Natural killer cell (primary cell): ENCODE results near the gene TCFL5. TPM values are rescaled to one million over a fixed set of nuclear protein-coding genes. Genes with fewer than 3 reads are reported as not detected.

Source experiments
- ATAC-seq, 3 donors: fragments of 150-1000 bp in 2 of 3; fragments of 200-7000 bp in 1 of 3; cut with Tn5 transposase; 1 replicate in 1 of 3; 2 replicates in 2 of 3; pipeline ENCODE4 v1.10.0; 2021; ENCODE audit warnings: mild to moderate bottlenecking in 2 of 3, moderate library complexity in 2 of 3
- DNase-seq, 2 donors: peaks; one replicate each; pipeline versions ENCODE4 v3.0.0 to v3.0.0-alpha.2; 2013 to 2021; ENCODE audit warnings: mixed read lengths in 1 of 2
- H3K27ac ChIP-seq: one replicate; pipeline ENCODE4 v1.5.1; 2013; ENCODE audit warnings: mild to moderate bottlenecking, low read length
- H3K27me3 ChIP-seq: one replicate; pipeline ENCODE4 v1.6.1; 2013; ENCODE audit warnings: low read length; ENCODE audit not compliant: control insufficient read depth, insufficient read depth
- H3K36me3 ChIP-seq: one replicate; pipeline ENCODE4 v1.6.1; 2013; ENCODE audit warnings: low read length; ENCODE audit not compliant: control insufficient read depth, insufficient read depth
- H3K4me1 ChIP-seq: one replicate; pipeline ENCODE4 v1.6.1; 2013; ENCODE audit warnings: low read length; ENCODE audit not compliant: control insufficient read depth, insufficient read depth
- H3K4me3 ChIP-seq: one replicate; pipeline ENCODE4 v1.5.1; 2013; ENCODE audit warnings: low read length
- H3K9me3 ChIP-seq: one replicate; pipeline ENCODE4 v1.6.1; 2013; ENCODE audit warnings: low read length; ENCODE audit not compliant: control insufficient read depth, insufficient read depth
- H3K27ac Mint-ChIP-seq, 2 donors: one replicate each; pipeline ENCODE4 v1.8.0; 2022; ENCODE audit warnings: mild to moderate bottlenecking in 2 of 2, mixed read lengths in 2 of 2, moderate library complexity in 1 of 2
- H3K27me3 Mint-ChIP-seq, 2 donors: one replicate each; pipeline ENCODE4 v1.8.0; 2022; ENCODE audit warnings: low read depth in 2 of 2, mixed read lengths in 2 of 2
- H3K36me3 Mint-ChIP-seq: one replicate; pipeline ENCODE4 v1.8.0; 2022; ENCODE audit warnings: mixed read lengths
- H3K4me1 Mint-ChIP-seq, 2 donors: one replicate each; pipeline ENCODE4 v1.8.0; 2022; ENCODE audit warnings: mixed read lengths in 2 of 2
- H3K4me3 Mint-ChIP-seq: one replicate; pipeline ENCODE4 v1.8.0; 2022; ENCODE audit warnings: mild to moderate bottlenecking, moderate library complexity, mixed read lengths
- H3K9me3 Mint-ChIP-seq, 2 donors: one replicate each; pipeline ENCODE4 v1.8.0; 2022; ENCODE audit warnings: mixed read lengths in 2 of 2
- CTCF ChIP-seq: fragments of 200-600 bp; IDR thresholded peaks from one replicate; pipeline ENCODE4 v1.8.0; 2022; ENCODE audit warnings: antibody characterized with exemption
- WGBS: methylation state at CpG from one replicate; pipeline ENCODE4 v1.1.7; 2013; ENCODE audit warnings: missing lambda C conversion rate; ENCODE audit not compliant: insufficient coverage; 5-methylcytosine and 5-hydroxymethylcytosine counted together
- intact Hi-C: fragments of 100-400 bp; cut with micrococcal nuclease; formaldehyde crosslinking; loops from one replicate; pipeline ENCODE4 v1.14.2; 2022
- total RNA-seq, 4 donors: library from RNA; stranded (reverse); fragments of 120-200 nt in 1 of 4; gene quantifications; one replicate each; pipeline versions ENCODE4 v1.2.3 to v1.2.4, GENCODE V29; 2013 to 2022

Gene TCFL5
- total RNA-seq, 3 donors from 2014 or later (not counting 1 experiment from before 2014, with no cell fraction given), result 5.1 to 8.0 (median 6.4) TPM

- intact Hi-C loops, result no loop called here
- H3K4me1 Mint-ChIP-seq, result no peaks in the 10 kb centered on the region
- 94% methylated on average over 22 of the region's 22 CpGs for WGBS
- TF ChIP-seq CTCF, result no peak
- Histone ChIP-seq H3K9me3 (no peaks in the 10 kb centered on the region), H3K27me3 (no peaks in the 10 kb centered on the region), H3K36me3 (no peaks in the 10 kb centered on the region), H3K4me3 (no peak overlapping the region), H3K27ac (no peak overlapping the region), H3K4me1 (peaks cover 14% of the 10 kb centered on the region)
- H3K27me3 Mint-ChIP-seq, result no peaks in the 10 kb centered on the region
- H3K36me3 Mint-ChIP-seq, result no peaks in the 10 kb centered on the region
- DNase-seq (no peak), ATAC-seq (no peak)
- H3K4me3 Mint-ChIP-seq, result no peak overlapping the region
- no peaks in the 10 kb centered on the region for H3K9me3 Mint-ChIP-seq
- no peak overlapping the region for H3K27ac Mint-ChIP-seq
Measured at GRCh38 chr20:62830821-62831220, 30.8 kb downstream of the TCFL5 start.

GRCh38 chr20:62830251-62830650 lies 31.4 kb downstream of the TCFL5 start:
- intact Hi-C loops, result no loop called here
- WGBS, result 89% methylated on average over 12 of the region's 14 CpGs

GRCh38 chr20:62829231-62830230 lies 32.1 kb downstream of the TCFL5 start:
- no peak for DNase-seq
- H3K27me3 Mint-ChIP-seq, result no peaks in the 10 kb centered on the region
- Histone ChIP-seq H3K36me3 (no peaks in the 10 kb centered on the region), H3K27ac (no peak overlapping the region), H3K4me1 (peaks cover 25% of the 10 kb centered on the region), H3K27me3 (no peaks in the 10 kb centered on the region), H3K4me3 (no peak overlapping the region), H3K9me3 (no peaks in the 10 kb centered on the region)
- no peaks in the 10 kb centered on the region for H3K9me3 Mint-ChIP-seq
- no peak for ATAC-seq
- H3K4me1 Mint-ChIP-seq, result no peaks in the 10 kb centered on the region
- no peak for TF ChIP-seq CTCF
- WGBS, result 94% methylated on average over 32 of the region's 32 CpGs
- H3K4me3 Mint-ChIP-seq, result no peak overlapping the region
- intact Hi-C loops, result no loop called here
- H3K36me3 Mint-ChIP-seq, result no peaks in the 10 kb centered on the region
- H3K27ac Mint-ChIP-seq, result no peak overlapping the region

More at GRCh38 chr20:62830251-62830650, 31.4 kb downstream of the TCFL5 start:
- ATAC-seq (no peak), DNase-seq (no peak)
- H3K27ac Mint-ChIP-seq, result no peak overlapping the region
- no peaks in the 10 kb centered on the region for H3K27me3 ChIP-seq
- no peak overlapping the region for H3K4me3 Mint-ChIP-seq
- no peak overlapping the region for H3K27ac ChIP-seq
- no peaks in the 10 kb centered on the region for H3K27me3 Mint-ChIP-seq
- H3K9me3 Mint-ChIP-seq, result no peaks in the 10 kb centered on the region
- H3K36me3 Mint-ChIP-seq, result no peaks in the 10 kb centered on the region
- H3K4me1 ChIP-seq, result peaks cover 19% of the 10 kb centered on the region
- TF ChIP-seq CTCF, result no peak
- no peak overlapping the region for H3K4me3 ChIP-seq
- no peaks in the 10 kb centered on the region for H3K4me1 Mint-ChIP-seq
- no peaks in the 10 kb centered on the region for H3K9me3 ChIP-seq
- H3K36me3 ChIP-seq, result no peaks in the 10 kb centered on the region
